Endothelial cell of umbilical vein (primary cell): ENCODE results near the gene THBS4. TPM values are rescaled to one million over a fixed set of nuclear protein-coding genes. Genes with fewer than 3 reads are reported as not detected.

Experiments used
- BruUV-seq: library from RNA; stranded (reverse); fragments of 400-500 nt; replicated peaks from 2 replicates; lab custom pipeline; 2021; lab: Mats Ljungman, UMichigan
- CTCF ChIA-PET: fragments of 300-600, 350-600 bp; sonication (Branson Sonifier 250); formaldehyde crosslinking; loops from one replicate; lab custom pipeline; 2021; ENCODE audit warnings: antibody characterized with exemption, inconsistent platforms; lab: Charles Lee
- POLR2A ChIA-PET: fragments of 300-600, 350-600 bp; sonication (Branson Sonifier 250); formaldehyde crosslinking; loops from one replicate; lab custom pipeline; 2021; ENCODE audit warnings: antibody characterized with exemption, inconsistent platforms; lab: Charles Lee
- DNase-seq: peaks from one replicate; pipeline ENCODE4 v3.0.0-alpha.2; 2011; ENCODE audit warnings: low read depth, low spot score
- FAIRE-seq: peaks from 2 replicates; lab custom pipeline; 2011; peaks lifted over from hg19 to GRCh38; lab: Jason Lieb, UNC
- H2AFZ ChIP-seq: 2 replicates; pipeline ENCODE4 v1.6.0; 2012; ENCODE audit warnings: low read depth, low read length, control low read depth, inconsistent platforms
- H3K27ac ChIP-seq: 2 replicates; pipeline ENCODE4 v1.5.1; 2011; ENCODE audit warnings: low read depth, mild to moderate bottlenecking, control low read depth, low read length, moderate library complexity; ENCODE audit not compliant: insufficient read depth
- H3K27me3 ChIP-seq, 2 experiments: 2 replicates each; pipeline versions ENCODE4 v1.6.0 to v1.6.1; 2011; ENCODE audit warnings: low read length in 2 of 2, mixed read lengths in 1 of 2; ENCODE audit not compliant: control insufficient read depth in 2 of 2, insufficient read depth in 2 of 2
- H3K36me3 ChIP-seq, 2 experiments: 2 replicates in 1 of 2; 3 replicates in 1 of 2; pipeline ENCODE4 v1.5.1; 2011; ENCODE audit warnings: low read length in 2 of 2, mild to moderate bottlenecking in 1 of 2, moderate library complexity in 1 of 2; ENCODE audit not compliant: control insufficient read depth in 2 of 2, insufficient read depth in 2 of 2; ENCODE audit errors: extremely low read depth in 1 of 2
- H3K4me1 ChIP-seq: 3 replicates; pipeline ENCODE4 v1.5.1; 2011; ENCODE audit warnings: mild to moderate bottlenecking, low read length; ENCODE audit not compliant: control insufficient read depth, insufficient read depth; ENCODE audit errors: extremely low read depth
- H3K4me2 ChIP-seq: 2 replicates; pipeline ENCODE4 v1.6.1; 2011; ENCODE audit warnings: low read length, control low read depth, mixed read lengths; ENCODE audit not compliant: insufficient read depth
- H3K4me3 ChIP-seq, 3 experiments: fragments of 200-600 bp in 1 of 3; sonication (generic), shearing (Covaris generic) in 1 of 3; replicated peaks in 1 of 3; 2 replicates each; pipeline ENCODE4 v1.5.1; 2011 to 2016; ENCODE audit warnings: control low read depth in 3 of 3, low read length in 3 of 3, mild to moderate bottlenecking in 2 of 3, inconsistent platforms in 1 of 3, low read depth in 1 of 3, moderate library complexity in 1 of 3; ENCODE audit not compliant: insufficient read depth in 1 of 3
- H3K79me2 ChIP-seq: 2 replicates; pipeline ENCODE4 v1.6.0; 2012; ENCODE audit warnings: low read length, inconsistent platforms; ENCODE audit not compliant: control insufficient read depth, insufficient read depth
- H3K9ac ChIP-seq: replicated peaks from 2 replicates; pipeline ENCODE3; 2011; ENCODE audit warnings: low read length, control low read depth; ENCODE audit not compliant: insufficient read depth; ENCODE audit errors: extremely low read depth
- H3K9me1 ChIP-seq: replicated peaks from 3 replicates; pipeline ENCODE4 v1.6.0; 2011; ENCODE audit warnings: mild to moderate bottlenecking, low read length; ENCODE audit not compliant: control insufficient read depth, insufficient read depth; ENCODE audit errors: extremely low read depth
- H3K9me3 ChIP-seq: replicated peaks from 2 replicates; pipeline ENCODE4 v1.5.1; 2012; ENCODE audit warnings: low read length, inconsistent platforms; ENCODE audit not compliant: control insufficient read depth, insufficient read depth
- H4K20me1 ChIP-seq: replicated peaks from 2 replicates; pipeline ENCODE3; 2011; ENCODE audit warnings: mild to moderate bottlenecking, low read length; ENCODE audit not compliant: control insufficient read depth, insufficient read depth; ENCODE audit errors: extremely low read depth
- CTCF ChIP-seq, 2 donors: IDR thresholded peaks; 1 replicate in 1 of 2; 2 replicates in 1 of 2; pipeline ENCODE4 v1.5.1; 2011; ENCODE audit warnings: low read length in 2 of 2, mild to moderate bottlenecking in 2 of 2, moderate library complexity in 2 of 2, control low read depth in 1 of 2, inconsistent platforms in 1 of 2, low read depth in 1 of 2; ENCODE audit not compliant: insufficient read depth in 1 of 2; ENCODE audit errors: extremely low read depth in 1 of 2
- EZH2 ChIP-seq: IDR thresholded peaks from 2 replicates; pipeline ENCODE4 v1.6.1; 2012; ENCODE audit warnings: borderline replicate concordance, low read depth, mild to moderate bottlenecking, moderate library complexity, low read length, inconsistent platforms; ENCODE audit not compliant: severe bottlenecking
- FOS ChIP-seq: IDR thresholded peaks from 2 replicates; pipeline ENCODE4 v1.6.1; 2011; ENCODE audit warnings: mild to moderate bottlenecking, low read length, moderate library complexity, borderline replicate concordance; ENCODE audit not compliant: insufficient read depth
- GATA2 ChIP-seq: IDR thresholded peaks from 2 replicates; pipeline ENCODE4 v1.7.0; 2011; ENCODE audit warnings: low read depth, mild to moderate bottlenecking, moderate library complexity, mixed read lengths, low read length; ENCODE audit not compliant: insufficient read length, insufficient read depth
- JUN ChIP-seq: IDR thresholded peaks from 2 replicates; pipeline ENCODE4 v1.6.1; 2011; ENCODE audit warnings: borderline replicate concordance, low read depth; ENCODE audit not compliant: insufficient read length, insufficient read depth
- MAX ChIP-seq: IDR thresholded peaks from 2 replicates; pipeline ENCODE4 v1.6.1; 2011; ENCODE audit not compliant: insufficient read depth, insufficient read length
- MYC ChIP-seq: IDR thresholded peaks from one replicate; pipeline ENCODE4 v1.6.1; 2011; ENCODE audit warnings: mild to moderate bottlenecking, low read depth, low read length
- POLR2A ChIP-seq: IDR thresholded peaks from 2 replicates; pipeline ENCODE4 v1.6.1; 2012; ENCODE audit warnings: low read depth, mild to moderate bottlenecking, control low read depth, low read length
- POLR2AphosphoS5 ChIP-seq: IDR thresholded peaks from 2 replicates; pipeline ENCODE4 v1.6.1; 2012; ENCODE audit warnings: low read depth, mild to moderate bottlenecking, control low read depth, low read length, moderate library complexity; ENCODE audit not compliant: insufficient read depth
- dilution Hi-C: fragments of 300-500 bp; cut with MboI; formaldehyde crosslinking; loops from one replicate; pipeline ENCODE4 v1.15.0; 2019; ENCODE audit warnings: low sequenced_read_pairs; ENCODE audit not compliant: extremely low pct_ligation_motif_present
- intact Hi-C: fragments of 100-400 bp; cut with micrococcal nuclease; formaldehyde crosslinking; loops from one replicate; pipeline ENCODE4 v1.10.0; 2022
- polyA plus RNA-seq, 4 experiments: library from polyadenylated mRNA; depleted of rRNA in 3 of 4; stranded (reverse) in 3 of 4; unstranded in 1 of 4; fragments of >200 nt; gene quantifications; 2 replicates each; pipeline versions ENCODE4 v1.2.1 to v1.2.3, GENCODE V29; 2011 to 2012; ENCODE audit warnings: missing spikeins in 1 of 4
- total RNA-seq: library from RNA; stranded (reverse); gene quantifications from 2 replicates; pipeline ENCODE4 v1.2.3, GENCODE V29; 2021

THBS4 gene
- total and polyA plus RNA-seq, 2 donors (not counting 3 experiments of a cell fraction or from before 2014, with no cell fraction given): not detected

GRCh38 chr5:80002677-80003076, 32.5 kb upstream of the THBS4 start:
- ChIA-PET POLR2A (no interaction called here), CTCF (no interaction called here)
- intact Hi-C loops: no loop called here
- H2AFZ ChIP-seq: no peak overlapping the region
- FAIRE-seq: no peak
- no peak for TF ChIP-seq POLR2A
- no peak for TF ChIP-seq JUN
- no peak for TF ChIP-seq EZH2
- no peak for TF ChIP-seq GATA2
- no peak for TF ChIP-seq MAX
- TF ChIP-seq POLR2AphosphoS5: no peak
- TF ChIP-seq MYC: no peak
- no peak for TF ChIP-seq FOS
- TF ChIP-seq CTCF (IDR thresholded peaks at IDR 0.05; ENCODE audit: extremely low read depth in 1 of 2, insufficient read depth in 1 of 2, low read depth in 1 of 2, low read length in 2 of 2): no peak
- H3K36me3 ChIP-seq: no peaks in the 10 kb centered on the region
- no peaks in the 10 kb centered on the region for H3K4me1 ChIP-seq
- peaks cover 0 to 3% of the 10 kb centered on the region in 2 experiments for H3K27me3 ChIP-seq
- H3K9me3 ChIP-seq: no peaks in the 10 kb centered on the region
- H3K27ac ChIP-seq: no peak overlapping the region
- H3K9me1 ChIP-seq: no peaks in the 10 kb centered on the region
- no peak overlapping the region for H3K4me2 ChIP-seq
- no peaks in the 10 kb centered on the region for H3K79me2 ChIP-seq
- H3K9ac ChIP-seq: no peak overlapping the region
- dilution Hi-C loops: no loop called here
- BruUV-seq: no TSS peak
- no peaks in the 10 kb centered on the region for H4K20me1 ChIP-seq
- DNase-seq: no peak
- no peak overlapping the region for H3K4me3 ChIP-seq
